GM04504 (cell line): ENCODE measurements around the gene EHMT1.

ENCODE experiments used
- DNase-seq: peaks from one replicate; pipeline ENCODE4 v3.0.0-alpha.2; 2012; ENCODE audit warnings: low read depth

Gene EHMT1

DNA sequence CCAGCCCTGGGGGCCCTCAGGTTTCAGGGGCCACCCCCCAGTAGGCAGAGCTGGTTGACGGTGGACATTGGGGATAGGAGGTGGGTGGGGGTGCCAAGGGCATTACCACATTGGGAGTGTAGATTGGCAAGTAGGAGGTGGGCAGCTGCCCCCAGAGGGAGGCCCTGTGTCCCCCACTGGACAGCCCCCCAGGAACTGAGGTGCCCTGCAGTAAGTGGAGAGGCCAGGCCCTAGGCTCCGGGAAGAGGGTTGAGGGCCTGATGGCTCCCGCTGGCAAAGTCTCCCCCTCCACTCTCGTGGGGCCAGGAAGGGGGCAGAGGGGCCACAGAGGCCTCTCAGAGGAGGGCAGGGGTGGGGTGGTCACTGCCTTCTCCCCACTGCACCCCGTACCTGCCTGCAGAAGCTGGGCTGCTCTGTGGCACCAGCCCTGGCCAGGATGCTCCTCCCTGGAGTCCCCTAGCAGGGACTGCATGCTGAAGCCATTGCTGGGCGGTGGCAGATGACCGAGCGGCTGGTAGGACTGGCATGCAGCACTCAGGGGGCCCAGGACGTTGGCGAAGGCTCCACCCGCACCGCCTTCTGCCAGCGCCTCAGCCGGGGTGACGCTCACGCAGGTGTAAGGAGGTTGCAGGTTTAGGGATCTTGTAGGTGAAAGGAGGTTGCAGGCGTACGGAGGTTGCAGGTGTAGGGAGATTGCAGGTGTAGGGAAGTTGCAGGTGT, 169.1 kb downstream of the EHMT1 start:
- DNase-seq = no peak

DNA sequence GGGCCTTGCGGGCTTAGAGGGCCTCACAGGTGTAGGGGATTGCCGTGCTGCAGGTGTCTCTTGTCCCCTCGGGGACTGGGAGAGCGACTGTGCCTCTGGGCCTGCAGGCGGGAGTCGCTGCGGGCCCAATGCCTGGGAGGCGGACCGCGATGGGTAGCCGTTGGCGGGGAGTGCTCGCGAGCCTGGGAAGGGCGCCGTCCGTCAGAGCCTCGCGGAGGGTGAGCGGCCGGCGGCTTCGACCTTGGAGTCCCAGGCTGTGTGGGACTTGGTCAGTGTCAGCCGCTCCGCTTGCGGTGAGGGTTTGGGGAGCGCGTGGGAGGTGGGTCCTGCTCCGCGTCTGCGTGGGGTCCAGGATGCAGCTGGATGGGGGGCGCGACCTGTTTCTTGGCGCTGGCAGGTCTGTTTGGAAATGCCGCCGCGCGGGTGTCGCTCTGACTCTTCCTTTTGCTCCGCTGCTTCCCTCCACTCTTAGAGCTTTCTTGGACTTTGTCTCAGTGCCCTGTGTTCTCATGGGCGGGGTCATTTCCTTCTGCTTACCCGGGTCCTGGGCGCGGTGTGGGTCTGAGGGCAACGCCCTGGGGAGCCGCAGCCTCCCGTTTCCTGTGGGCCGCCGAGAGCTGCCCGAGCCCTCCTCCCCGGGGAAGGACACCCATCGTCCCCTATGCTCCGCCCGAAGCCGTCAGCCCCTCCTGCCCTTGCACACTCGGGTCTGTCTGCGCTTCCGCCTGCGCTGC, 169.9 kb downstream of the EHMT1 start:
- DNase-seq = no peak

DNA sequence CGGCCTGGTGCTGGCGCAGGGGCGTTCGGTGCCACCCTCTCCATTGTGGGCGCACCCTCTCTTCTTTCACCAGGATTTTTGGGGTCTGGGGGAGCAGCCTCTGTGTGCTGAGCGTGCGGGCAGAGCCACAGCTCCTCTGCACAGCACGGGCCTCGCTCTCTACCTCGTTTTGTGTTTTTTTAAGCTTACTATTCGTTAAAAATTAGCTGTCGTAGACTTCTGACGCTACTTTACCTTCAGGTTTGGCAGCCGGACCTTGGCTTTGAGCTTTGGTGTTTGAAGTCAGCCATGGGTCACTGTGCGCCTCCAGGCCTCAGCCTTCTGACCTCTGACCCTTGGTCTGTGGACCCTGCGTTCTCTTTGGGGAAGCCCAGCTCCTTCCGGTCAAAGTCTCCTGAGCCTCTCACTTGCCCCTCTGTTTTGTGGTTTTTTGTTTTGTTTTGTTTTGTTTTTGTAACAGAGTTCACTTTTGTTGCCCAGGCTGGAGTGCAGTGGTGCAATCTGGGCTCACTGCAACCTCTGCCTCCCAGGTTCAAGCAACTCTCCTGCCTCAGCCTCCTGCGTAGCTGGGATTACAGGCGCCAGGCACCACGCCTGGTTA, 170.6 kb downstream of the EHMT1 start:
- no peak for DNase-seq

DNA sequence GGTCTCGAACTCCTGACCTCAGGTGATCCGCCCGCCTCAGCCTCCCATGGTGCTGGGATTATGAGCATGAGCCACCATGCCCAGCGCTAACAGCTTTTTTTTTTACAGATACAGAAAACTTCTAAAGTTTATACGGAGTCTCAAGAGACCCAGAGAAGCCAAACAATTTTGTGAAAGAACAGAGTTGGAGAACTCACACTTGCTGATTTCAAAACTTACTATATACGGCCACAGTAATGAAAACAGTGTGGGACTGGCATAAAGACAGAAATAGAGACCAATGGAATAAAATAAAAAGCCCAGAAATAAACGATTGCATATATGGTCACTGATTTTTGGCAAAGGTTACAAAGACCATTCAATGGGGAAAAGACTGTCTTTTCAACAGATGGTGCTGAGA, 173.1 kb downstream of the EHMT1 start:
- DNase-seq = no peak

DNA sequence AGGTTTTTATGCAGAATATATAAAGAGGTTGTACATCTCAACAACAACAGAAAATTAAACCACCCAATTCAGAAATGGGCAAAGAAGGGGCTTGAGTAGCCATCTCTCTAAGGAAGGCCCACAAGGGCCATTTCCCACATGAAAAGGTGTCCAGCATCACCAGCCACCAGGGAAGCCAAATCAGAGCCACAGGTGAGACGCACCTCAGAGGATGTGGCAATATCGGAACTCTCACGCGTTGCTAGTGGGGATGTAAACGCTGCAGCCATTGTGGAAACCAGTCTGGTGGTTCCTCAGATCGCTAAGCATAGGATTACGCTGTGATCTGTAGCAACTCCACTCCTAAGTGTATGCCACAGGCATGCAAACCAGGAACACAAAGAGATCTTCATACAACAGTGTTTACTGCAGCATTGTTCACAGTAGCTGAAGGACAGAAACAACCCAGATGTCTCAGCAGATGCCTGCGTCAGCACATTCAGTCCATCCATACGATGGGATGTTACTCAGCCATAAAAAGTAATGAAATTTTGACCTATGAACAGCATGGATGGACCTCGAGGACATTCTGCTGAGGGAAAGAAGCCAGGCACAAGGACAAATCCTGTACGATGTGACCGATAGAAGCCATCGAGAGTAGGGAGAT, 174.5 kb downstream of the EHMT1 start:
- no peak for DNase-seq

DNA sequence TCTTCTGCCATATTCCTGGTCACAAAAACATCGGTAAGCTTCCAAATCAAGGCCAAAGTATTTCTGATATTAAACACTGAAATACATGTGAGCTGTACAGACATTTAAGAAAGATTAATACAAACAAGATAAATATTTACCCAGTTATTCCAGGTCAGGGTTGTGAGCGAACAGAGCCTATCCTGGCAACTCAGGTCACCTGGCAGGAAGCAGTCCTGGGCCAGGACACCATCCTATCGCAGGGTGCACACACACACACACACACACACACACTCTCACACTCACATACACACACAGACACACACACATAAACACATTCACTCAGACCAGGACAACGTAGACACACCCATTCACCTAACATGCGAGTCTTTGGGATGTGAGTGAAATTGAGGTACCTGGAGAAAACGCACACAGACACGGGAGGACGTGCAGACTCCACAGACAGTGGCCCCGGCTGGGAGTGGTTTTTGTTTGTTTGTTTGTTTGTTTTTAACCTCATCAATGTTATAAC, 176.4 kb downstream of the EHMT1 start:
- DNase-seq = no peak

DNA sequence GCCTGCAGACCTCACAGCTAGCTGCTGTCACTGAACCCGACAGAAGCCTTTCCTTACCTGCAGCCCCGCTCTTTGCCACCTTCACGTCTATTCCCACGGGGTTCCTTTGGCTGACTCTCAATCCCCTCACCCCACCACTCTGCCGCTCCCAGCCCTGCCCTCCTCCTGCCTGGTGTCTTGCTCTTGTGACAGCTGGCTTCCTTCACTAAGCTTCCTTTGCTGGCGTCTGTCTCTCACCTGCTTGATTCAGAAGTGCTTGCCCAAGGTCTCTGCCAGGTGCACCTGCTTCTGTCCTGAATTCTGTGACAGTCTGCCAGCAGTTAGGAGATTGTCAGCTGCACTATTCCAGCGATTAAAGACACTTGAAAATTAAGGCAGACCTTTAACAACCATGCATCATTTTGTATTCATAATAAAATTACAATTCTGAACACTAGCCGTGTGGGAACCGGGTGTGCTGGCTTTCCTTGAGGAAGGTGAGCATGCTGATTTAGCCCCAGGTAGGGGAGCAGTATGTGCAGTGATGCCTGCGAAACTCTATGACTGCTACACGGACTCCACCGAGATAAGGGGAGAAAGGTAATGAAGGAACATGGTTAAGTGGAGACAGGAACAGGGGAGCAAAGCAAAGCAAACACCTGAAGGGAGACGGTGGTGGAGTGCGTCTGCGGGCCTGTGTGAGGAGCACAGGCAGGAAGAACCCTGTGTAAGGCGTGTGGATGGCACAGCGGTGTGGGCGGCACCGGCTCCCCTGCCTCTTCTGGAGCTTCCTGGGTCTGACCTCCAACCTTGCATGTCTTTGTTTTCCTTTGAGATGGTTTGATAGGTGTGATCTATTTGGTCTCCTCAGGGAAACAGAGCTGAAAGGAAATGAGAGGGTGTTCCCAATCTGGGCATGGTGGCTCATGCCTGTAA, 178.7 kb downstream of the EHMT1 start:
- no peak for DNase-seq

DNA sequence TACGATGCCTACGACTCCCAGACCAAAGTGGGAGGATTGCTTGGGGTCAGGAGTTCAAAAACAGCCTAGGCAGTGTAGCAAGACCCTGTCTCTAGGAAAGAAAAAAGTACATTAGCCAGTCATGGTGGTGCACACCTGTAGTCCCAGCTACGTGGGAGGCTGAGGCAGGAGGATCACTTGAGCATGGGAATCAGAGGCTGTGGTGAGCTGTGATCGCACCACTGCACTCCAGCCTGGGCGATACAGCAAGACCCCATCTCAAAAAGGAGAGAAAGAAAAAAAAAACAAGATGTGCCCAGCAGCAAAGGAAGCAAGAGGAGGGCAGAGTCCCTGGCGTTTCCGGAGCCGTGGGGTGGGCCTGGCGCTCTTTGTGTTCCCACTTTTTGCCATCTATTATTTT, 179.3 kb downstream of the EHMT1 start:
- no peak for DNase-seq

DNA sequence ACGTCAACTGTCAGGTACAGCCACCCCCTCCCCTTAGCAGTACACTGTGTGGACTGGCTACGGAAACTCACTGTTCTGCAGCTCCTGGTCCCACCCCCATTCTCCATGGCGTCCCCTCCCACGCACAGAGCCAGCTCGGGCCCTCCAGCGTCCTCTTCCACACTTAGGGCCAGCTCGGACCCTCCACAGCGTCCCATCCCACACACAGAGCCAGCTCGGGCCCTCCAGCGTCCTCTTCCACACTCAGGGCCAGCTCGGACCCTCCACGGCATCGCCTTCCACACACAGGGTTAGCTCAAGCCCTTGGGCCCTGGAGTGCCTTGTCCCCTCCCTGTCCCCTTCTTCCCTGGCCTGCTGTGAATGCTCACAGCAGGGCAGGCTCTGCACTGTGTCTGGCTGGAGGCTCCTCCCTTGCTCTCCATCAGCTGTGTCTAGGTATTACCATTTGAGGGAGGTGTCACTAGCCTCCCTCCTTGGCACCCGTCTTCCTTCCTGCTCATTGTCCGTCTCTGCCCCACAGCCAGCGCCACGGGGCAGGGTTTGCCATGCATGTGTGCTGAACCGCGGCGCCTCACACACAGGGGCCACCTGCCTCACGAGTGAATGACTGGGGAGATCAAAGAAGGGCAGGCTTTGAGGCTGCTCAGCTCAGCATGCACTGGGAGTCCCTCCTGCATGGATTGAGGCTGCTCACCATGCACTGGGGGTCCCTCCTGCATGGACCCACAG, 180.3 kb downstream of the EHMT1 start:
- no peak for DNase-seq

DNA sequence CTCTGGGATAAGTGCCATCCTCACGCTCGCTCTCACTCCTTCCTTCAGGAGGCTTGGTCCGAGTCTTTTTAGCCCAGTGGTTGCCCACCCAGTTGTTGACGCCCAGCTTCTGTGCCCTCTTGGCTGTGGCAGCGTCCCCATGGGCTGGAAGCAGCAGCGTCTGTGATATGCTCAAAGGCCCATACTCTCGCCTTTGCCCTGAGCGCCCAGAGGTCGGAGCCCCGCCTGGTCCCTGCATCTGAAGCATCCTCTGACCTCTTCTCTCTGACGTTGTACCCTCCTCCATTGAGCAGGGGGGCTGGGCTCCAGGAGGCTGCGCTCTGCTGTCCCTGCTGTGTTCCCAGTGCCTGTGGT, 180.8 kb downstream of the EHMT1 start:
- DNase-seq = no peak

DNA sequence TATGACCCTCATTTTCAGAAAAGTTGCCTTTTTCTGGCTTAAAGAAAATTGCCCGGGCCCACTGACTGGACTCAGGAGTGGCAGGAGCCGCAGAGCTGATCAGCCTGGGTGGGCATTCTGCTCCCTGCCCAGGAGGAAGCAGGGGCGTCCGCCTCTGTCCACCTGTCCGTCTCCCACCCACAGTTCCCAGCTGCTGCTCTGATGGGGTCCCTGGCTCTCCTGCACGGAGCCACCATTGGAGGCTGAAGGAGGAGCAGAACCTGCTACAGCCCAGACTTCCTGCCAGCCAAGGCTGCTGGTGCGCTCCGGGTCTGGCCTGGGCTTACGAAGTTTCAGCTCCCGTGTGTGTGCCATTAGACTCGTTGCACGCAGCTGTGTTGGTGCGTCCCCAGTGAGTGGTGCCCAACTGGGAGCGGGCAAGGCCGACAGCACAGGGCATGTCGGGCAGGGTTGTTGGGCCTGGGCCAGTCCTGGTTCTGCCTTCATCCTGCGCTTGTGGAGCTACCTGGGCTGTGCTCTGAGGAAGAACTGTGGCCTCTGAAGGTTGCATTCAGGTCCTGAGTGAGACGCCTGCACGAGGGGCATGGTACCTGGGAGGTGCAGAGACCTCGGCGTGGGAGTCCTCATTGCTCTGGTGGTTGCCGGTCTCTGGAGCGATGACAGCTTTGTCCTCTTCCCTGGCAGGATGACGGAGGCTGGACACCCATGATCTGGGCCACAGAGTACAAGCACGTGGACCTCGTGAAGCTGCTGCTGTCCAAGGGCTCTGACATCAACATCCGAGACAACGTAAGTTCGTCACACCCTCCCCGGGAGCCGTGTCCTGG, 181.6 kb downstream of the EHMT1 start:
- DNase-seq = no peak

DNA sequence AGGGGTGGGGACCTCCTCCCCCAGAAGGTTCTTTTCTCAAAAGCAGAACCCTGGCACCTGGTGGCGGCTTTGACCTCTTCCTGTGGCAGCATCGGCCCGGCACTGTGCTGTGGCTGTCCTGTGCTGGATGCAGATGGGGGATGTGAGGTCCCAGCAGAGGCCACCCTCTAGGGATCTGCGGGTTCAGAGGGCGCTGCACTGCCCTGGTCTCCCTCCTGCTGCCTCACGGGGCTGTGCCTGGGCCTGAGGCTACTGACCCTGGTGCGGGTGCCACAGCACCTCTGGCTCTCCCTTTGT, 182.2 kb downstream of the EHMT1 start:
- no peak for DNase-seq

DNA sequence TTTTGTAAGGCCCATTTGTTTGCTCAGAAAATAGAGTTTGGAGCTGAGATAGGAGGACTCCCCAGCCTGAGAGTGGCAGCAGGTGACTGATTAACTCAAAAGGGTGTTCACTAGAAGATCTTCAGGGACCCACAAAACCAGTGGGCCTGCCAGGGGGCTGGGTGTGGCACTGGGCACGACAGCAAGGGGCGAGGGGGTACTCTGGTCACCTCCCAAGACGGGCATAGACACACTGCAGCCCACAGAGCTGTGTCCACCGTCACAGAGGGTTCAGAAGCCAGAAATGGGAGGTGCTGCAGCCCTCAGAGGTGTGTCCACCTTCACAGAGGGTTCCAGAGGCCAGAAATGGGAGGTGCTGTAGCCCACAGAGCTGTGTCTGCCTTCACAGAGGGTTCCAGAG, 183.2 kb downstream of the EHMT1 start:
- no peak for DNase-seq

DNA sequence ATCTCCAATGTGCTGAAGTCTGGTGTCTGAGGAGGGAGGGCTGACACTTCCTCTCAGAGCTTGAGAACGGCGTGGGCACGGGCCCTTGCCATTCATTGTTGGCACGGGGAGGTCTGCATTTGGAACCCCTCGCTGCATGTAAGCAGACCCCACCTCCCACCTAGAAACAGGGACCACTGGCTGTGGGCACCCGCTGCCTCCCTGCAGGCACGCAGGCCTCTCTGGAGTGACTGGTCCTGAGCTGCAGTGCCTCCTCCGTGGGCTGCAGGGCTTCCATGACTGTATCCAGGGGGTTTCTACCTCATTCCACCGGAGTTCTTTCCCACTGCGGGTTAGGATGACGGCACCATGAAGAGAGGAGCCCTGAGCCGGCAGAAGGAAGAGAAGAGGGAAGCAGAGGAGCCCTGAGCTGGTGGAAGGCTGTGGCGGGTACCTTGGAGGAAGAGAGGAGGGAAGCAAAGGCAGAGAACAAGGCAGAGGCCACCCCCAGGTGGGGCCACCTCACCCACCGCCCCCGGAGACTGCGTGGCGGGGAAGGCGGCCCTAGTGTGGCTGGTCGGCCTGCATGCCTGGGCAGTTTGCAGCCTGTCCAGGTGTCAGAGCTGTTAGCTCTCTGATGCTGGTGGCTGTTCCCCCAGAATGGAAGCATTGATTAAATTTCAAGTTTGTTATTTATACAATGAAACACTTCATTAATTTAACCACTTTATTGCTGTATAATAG, 183.9 kb downstream of the EHMT1 start:
- no peak for DNase-seq

DNA sequence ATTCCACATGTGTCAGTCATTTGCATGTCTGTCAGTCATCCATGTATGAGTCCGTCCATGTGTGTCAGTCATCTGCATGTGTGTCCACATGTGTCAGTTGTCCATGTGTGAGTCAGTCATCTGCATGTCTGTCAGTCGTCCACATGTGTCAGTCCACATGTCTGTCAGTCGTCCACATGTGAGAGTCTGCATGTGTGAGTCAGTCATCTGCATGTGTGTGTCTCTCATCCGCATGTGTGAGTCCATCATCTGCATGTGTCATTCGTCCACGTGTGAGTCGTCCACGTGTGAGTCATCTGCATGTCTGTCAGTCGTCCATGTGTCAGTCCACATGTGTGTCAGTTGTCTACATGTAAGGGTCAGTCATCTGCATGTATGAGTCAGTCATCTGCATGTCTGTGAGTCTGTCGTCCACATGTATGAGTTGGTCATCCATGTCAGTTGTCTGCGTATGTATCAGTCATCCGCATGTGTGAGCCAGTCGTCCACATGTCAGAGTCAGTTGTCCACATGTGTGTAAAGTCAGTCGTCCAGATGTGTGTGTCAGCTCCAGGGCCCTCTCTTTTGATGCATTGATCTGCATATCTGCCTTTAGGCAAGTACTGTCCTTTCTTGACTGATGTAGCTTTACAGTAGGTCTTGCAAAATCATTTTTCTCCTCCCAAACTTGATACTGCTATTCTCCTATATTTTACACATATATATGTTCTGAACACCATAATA, 186.3 kb downstream of the EHMT1 start:
- DNase-seq = no peak

DNA sequence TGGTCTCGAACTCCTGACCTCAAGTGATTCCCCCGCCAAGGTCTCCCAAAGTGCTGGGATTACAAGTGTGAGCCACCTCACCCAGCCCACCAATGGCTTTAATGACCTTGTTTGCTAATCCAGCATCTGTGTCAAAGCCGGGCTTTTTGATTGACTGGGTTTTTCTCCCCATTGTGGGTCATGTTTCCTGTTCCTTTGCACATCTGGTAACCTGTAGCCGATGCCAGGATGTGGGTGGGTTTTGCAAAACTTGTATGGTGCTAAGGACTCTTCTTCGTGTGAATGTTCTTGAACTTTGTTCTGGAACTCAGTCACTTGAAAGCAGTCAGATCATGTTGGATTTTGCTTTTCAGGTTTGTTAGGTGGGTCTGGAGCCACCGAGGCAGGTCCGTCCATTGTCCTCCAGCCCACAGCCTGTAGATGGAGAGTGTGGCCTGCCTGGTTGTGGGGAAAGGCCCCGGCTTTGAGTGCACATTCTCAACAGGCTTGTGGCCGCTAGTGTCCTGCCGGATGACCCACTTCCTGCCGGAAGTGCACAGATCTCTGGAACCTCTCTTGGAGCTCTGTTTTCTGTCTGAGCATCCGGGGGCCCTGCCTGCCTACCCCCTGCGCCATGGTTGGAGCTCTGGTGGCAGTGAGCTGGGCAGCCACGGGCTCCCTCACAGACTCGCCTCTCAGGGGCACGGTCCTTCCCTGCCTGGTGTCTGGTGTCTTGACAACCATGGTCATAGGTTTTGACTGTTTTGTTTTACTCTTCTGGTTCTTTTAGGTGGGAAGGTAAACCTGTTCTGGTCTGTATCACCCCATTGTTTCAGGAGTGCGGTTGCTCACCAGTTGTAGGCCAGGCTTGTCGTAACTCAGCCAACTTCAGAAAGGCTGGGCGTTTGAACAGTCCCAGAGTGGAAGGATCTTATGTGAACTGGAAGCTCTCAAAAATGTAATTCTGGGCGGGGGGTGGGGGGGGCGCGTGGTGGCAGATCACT, 189.2 kb downstream of the EHMT1 start:
- no peak for DNase-seq

DNA sequence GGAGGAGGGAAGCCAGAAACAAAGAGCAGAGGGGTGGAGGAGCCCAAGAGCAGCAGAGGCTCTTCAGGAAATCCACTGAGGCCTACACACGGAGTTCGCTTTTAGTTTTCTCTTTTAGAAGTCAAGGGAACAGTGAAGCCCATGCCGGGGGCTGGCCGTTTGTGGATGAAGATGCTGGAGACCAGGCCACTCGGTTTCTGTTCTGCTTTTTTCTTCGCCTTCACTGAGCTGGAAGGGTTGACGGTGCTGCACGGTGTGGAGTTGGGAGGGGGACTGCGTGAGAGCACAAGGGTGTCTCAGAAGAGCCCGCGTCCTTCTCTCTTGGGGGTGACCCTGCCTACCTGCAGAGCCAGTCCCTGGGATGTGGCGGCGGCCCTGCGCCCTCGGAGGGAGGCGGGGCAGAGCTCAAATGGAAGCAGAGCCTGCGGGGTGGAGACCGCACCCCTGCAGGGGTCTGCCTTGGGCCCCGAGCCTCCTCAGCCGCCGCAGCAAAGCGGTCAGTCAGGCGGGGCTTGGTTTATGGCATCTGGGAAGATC, 190.3 kb downstream of the EHMT1 start:
- DNase-seq = no peak
